ENCODE measurements around the gene KCNQ1.

- TF ChIP-seq EZH2phosphoT487 (conservative IDR thresholded peaks at IDR 0.05; ENCODE audit: low read length): no peak
- TF ChIP-seq CTCF (IDR thresholded peaks at IDR 0.05; ENCODE audit: insufficient read depth, low read length, poor library complexity, severe bottlenecking): no peak
These were observed 19.8 kb downstream of the KCNQ1 start for GRCh38 chr11:2464451-2465165.
